GM18505 (cell line): Measurements from ENCODE around the gene CORO7.
A peak's percentile ranks its signal among the peaks of the same experiment; 100 is the strongest.

ENCODE experiments used
- ATAC-seq: cut with Tn5 transposase; IDR thresholded peaks from one replicate; pipeline ENCODE4 v1.9.1; 2021; ENCODE audit not compliant: unreplicated experiment
- POLR2A ChIP-seq: IDR thresholded peaks from 4 replicates; pipeline ENCODE4 v1.6.1; 2011; ENCODE audit warnings: borderline replicate concordance; ENCODE audit not compliant: insufficient read depth, insufficient read length; ENCODE audit errors: extremely low read depth

The CORO7 gene

DNA sequence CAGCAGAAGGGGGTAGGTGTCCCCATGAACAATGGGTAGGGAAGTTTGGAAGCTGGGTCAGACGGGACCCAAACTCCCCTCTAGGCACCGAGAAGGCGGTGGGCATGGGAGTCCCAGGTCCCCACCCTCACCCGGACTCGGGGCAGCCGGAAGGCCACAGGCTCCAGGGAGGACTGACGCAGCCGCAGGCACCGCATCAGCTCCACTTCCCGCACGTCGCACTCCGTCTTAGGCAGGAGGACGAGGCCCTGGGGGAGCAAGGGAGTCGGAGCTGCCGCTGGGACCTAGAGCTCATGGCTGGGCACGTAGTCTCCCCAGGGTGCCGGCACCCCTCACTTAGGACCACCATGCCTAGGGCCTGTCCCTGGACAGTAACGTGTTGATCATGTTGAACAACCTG lies 58.2 kb downstream of the CORO7 start:
- TF ChIP-seq POLR2A, result no peak
- no peak for ATAC-seq

DNA sequence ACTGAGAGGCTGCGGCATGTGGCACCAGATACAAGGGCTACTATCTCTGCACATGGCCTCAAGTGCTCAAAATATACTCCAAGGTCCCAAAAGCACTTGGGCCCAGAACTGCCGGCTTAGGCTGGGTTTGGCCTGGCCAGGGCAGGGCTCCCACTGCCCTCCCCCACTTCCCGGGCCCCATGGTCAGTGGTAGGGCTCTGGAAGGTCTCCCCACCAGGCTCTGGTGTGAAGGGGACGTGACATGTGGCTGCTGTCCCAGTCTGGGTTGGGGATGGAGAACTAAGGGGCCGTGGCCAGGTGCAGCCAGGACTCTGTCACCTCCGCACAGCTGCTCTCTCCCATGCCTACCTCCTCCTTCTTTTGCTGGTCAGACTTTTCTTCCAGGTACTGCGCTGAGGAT lies 59.6 kb downstream of the CORO7 start:
- no peak for ATAC-seq
- no peak for TF ChIP-seq POLR2A

DNA sequence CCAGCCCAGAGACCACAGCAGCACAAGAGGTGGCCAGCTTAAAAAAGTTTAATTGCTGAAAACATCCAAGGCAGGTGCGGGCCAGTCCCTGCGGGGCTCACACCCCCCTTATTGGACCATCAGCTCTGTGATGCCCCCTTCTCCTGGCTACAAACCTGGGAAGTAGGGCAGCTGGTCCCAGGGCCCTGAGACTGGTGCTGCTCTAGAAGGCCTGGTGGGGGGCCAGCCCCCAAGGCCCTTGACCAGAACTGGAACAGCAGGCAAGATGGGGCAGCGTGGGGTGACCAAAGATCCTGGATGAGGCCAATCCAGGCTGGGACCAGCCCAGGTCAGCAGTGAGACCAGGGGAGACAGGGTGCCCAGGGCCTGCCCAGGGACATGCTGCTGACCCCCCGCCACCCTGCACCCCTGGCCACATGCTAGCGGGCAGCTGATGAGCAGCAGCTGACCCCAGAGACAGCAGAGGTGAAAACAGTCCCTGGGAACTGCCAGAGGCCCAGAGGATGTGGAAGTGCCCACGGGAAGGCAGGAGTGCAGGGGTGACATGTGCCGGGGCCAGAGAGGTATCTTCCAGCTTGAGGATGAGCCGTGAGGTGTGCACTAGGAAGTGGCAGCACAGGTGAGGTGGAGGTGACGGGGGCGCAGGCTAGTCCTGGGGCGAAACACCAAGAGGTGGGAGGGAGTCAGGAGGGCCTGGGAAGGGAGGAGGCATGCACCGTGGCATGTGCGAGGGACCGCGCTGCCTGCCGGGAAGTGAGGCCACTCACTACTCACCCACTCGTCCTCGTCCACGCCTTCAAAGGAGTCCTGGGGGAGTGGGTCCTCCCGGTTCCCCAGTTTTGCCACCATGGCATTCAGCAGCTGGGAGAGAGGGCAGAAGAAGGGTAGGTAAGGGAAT lies 61.6 kb downstream of the CORO7 start:
- TF ChIP-seq POLR2A, result no peak
- ATAC-seq, result no peak

DNA sequence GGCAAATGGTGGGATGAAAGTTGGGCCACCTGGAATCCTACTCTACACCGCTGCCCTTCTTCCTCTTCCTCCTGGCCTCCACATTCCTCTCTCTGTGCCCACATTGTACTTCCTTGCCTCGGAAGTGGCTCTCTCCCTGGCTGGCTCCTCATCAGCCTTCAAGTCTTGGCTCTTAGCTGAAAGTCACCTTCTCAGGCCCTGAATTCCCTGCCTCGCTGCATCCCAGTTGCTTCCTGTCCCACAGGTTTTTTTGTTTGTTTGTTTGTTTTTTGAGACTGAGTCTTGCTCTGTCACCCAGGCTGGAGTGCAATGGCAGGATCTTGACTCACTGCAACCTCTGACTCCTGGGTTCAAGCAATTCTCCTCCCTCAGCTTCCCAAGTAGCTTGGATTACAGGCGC lies 62.7 kb downstream of the CORO7 start:
- no peak for ATAC-seq
- TF ChIP-seq POLR2A, result no peak

DNA sequence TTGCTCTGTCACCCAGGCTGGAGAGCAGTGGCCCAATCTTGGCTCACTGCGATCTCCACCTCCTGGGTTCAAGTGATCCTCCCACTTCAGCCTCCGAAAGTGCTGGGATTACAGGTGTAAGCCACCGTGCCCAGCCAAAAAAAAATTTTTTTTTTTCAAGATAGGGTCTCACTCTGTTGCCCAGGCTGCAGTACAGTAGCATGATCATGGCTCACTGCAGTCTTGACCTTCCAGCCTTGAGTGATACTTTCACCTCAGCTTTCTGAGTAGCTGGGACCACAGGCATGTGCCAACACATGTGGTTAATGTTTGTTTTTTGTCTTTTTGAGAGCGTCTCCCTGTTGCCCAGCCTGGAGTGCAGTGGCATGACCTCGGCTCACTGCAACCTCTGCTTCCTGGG lies 63.6 kb downstream of the CORO7 start:
- TF ChIP-seq POLR2A, result no peak
- no peak for ATAC-seq

DNA sequence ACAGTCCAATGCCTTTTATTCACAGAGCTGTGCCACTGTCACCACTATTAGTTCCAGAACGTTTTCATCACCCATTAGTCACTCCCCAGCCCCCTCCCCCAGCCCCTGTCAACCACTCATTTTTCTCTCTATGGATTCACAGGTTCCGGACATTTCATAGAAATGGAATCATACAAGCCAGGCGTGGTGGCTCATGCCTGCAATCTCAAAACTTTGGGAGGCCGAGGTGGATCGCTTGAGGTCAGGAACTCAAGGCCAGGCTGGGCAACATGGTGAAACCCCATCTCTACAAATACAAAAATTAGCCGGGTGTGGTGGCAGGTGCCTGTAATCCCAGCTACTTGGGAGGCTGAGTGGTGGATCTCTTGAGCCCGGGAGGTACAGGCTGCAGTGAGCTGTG lies 64.5 kb downstream of the CORO7 start:
- no peak for TF ChIP-seq POLR2A
- no peak for ATAC-seq

DNA sequence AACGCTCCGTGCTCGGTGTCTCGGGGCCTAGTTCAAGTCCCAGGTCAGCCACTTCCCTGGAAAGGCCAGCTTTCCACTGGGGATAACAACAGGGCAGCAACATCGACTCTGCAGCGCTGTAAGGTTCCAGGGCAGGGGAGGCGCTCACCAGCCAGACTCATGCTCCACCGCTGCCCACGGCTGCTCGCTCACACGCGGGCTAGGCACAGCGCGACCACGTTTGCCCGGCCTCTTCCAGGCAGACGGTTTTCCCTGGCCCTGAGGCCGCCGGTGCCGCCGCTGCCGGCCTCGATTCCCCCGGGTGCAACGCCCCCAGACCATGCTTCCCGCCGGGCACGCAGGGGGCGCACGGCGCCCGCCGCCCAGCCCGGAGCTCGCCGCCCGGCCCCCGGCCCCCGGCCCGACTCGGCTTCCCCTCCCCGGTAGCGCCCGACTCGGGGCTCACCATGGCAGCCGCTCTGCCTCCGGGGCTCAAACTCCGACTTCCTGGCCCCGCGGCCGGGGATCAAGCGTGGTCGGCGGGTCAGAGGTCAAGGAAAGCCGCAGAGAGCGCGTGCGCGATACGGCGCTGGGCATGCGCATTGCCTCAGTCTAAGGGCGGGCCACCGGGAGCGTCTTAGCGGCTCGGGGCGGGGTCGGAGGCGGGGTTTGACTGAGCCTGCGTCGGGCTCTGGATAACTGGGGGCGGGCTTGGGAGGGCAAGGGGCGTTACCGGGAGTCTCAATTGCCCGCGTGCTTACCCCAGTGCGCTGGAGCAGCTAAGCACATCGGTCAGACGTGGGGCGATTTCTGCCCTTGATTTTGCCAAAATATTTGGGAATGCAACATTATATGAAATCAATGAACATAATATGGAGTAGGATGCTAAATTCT lies 65.4 kb downstream of the CORO7 start, which contains the start of gene PAM16:
PAM16 (minus strand) TSS at position 535 of the 873 bp plus-strand sequence; CDS start at position 448, 87 bp downstream.
- peak; percentile 90 for ATAC-seq
- peak; percentile 83 for TF ChIP-seq POLR2A

DNA sequence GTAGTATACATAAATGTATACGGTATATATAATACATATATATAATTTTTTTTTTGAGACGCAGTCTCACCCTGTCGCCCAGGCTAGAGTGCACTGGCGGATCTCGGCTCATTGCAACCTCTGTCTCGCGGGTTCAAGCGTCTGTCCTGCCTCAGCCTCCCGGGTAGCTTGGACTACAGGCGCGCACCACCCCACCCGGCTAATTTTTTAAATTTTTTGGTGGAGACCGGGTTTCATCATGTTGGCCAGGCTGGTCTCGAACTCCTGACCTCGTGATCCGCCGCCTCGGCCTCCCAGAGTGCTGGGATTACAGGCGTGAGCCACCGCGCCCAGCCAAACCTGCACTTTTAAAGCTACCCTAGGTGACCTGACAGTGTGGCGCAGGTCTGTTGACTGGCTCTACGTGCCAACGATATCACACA lies 66.0 kb downstream of the CORO7 start:
- TF ChIP-seq POLR2A, result no peak
- no peak for ATAC-seq

DNA sequence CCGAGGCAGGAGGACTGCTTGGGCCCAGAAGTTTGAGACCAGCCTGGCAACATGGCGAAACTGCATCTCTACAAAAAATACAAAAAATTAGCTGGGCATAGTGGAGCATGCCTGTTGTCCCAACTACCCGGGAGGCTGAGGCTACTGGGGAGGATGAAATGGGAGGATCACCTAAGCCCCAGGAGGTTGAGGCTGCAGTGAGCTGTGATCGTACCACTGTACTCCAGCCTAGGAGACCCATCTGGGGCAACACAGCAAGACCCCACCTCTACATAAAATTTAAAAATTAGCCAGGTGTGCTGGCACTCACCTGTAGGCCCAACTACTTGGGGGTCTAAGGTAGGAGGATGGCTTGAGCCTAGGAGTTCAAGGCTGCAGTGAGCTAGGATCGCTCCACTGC lies 67.1 kb downstream of the CORO7 start:
- TF ChIP-seq POLR2A, result no peak
- ATAC-seq, result no peak

DNA sequence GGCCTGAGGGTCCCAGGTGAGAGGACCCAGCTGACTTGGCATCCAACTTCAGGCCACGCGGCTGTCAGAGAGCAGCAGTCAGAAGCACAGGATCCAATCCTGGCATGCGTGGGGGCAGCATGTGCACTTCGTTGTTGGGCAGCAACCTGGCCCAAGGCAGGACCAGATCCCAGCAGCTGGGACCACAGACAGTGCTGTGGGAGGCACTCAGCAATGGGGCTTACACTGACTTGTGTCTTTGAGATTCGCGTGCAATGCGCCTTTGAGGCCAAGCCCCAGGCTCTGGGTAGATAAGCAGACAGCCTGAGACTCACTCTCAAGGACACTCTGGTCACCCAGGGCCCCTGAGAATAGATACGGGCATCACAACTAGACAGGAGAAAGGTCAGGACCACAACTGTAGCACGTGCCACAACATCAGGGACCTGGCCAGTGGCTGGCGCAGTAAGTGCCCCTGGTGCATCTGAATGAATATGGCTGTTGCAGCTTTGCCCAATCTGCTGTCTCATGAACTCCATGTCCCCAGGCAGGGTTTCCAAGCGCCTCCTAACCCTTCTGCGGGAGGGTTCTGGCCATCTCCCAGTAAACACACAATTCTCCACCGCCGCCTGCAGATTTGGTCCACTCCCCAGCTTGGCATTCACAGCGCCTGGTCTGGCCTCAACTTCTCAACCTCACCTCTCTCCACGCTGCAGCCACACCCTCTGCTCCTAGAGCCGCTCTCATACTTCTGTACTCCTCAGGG lies 68.5 kb downstream of the CORO7 start:
- no peak for ATAC-seq
- TF ChIP-seq POLR2A, result no peak

DNA sequence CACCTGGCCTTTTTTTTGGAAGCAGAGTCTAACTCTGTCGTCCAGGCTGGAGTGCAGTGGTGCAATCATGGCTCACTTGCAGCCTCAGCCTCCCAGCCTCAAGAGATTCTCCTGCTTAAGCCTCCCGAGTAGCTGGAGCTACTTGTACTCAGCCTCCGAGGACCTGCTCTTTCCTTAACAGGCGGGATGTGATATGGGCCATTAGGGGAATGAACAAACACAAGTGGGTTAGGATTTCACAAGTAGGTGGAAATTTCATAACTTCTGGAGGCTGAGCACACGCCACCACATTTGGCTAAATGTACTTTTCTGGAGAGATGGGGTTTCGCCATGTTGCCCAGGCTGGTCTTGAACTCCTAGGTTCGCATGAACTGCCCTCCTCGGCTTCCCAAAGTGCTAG lies 69.4 kb downstream of the CORO7 start:
- no peak for TF ChIP-seq POLR2A
- no peak for ATAC-seq

DNA sequence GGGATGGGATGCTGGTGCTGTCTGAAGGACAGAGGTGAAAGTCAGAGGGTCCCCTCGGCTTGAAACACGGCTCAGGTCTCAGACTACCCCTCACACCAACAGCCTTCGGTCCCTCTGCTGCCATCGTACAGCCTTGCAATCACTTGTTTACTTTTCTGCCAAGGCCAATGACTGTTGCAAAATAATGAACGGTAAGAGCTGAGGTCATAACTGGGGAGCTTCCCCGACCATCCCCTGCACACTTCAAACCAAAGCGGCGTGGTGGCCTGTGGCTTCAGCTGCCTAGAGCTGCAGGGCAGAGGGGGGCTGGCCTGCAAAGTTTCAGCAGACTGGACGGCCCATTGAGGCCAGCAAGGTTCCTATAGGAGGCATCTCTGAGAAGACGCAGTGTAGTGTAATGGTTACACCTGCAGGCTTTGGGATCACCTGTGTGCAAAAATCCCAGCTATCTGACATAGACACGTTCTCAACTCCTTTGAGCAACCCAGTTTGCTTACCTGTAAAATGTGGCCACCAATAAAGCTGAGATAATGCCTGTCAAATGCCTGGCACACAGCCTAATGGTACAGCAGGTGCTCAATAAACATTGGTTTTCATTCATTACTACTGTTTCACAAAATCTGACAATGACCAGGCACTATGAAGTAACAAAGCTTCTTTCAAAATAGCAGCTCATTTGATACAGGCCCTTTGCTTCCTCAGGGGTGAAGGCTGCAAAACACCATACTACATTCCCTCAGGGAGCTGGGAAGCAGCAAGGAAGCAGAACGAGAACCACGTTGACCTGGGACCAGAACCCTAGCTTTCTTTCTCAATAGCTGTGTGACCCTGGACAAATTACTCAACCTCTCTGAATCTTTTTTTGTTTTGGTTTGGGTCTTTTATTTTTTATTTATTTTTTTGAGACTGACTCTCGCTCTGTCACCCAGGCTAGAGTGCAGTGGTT lies 70.3 kb downstream of the CORO7 start:
- ATAC-seq, result no peak

More for the DNA sequence above, 70.3 kb downstream of the CORO7 start:
- no peak for TF ChIP-seq POLR2A
